Inflammatory macrophage (primary cell): ENCODE results near the gene DNAH17.

Experiments used
- DNase-seq, 2 donors: peaks; one replicate each; pipeline ENCODE4 v3.0.0-alpha.2; 2020 to 2022

The DNAH17 gene

GRCh38 chr17:78408476-78409050, 168.6 kb downstream of the DNAH17 start:
- no peak for DNase-seq

- DNase-seq: peak; percentile 59 to 84
These were observed 169.7 kb downstream of the DNAH17 start for GRCh38 chr17:78407387-78408000.

GRCh38 chr17:78406920-78407319, 170.3 kb downstream of the DNAH17 start:
- DNase-seq: no peak

- DNase-seq: no peak
These were observed 170.8 kb downstream of the DNAH17 start for GRCh38 chr17:78406396-78406795.

- no peak for DNase-seq
These were observed 173.4 kb downstream of the DNAH17 start for GRCh38 chr17:78403822-78404221.

- DNase-seq: no peak
These were observed 175.3 kb downstream of the DNAH17 start for GRCh38 chr17:78401891-78402290.

- DNase-seq: no peak
These were observed 175.9 kb downstream of the DNAH17 start for GRCh38 chr17:78401246-78401645.

GRCh38 chr17:78400581-78401240, 176.5 kb downstream of the DNAH17 start:
- DNase-seq: peak in 1 of 2 donors; percentile 49

GRCh38 chr17:78399693-78400144, 177.5 kb downstream of the DNAH17 start:
- DNase-seq: no peak

- DNase-seq: no peak
These were observed 178.0 kb downstream of the DNAH17 start for GRCh38 chr17:78399028-78399692.

- peak in 1 of 2 donors; percentile 48 for DNase-seq
These were observed 178.8 kb downstream of the DNAH17 start for GRCh38 chr17:78398390-78398789.

- no peak for DNase-seq
These were observed 179.5 kb downstream of the DNAH17 start for GRCh38 chr17:78397681-78398101.

GRCh38 chr17:78396441-78397337, 180.5 kb downstream of the DNAH17 start:
- no peak for DNase-seq

GRCh38 chr17:78395155-78395554, 182.0 kb downstream of the DNAH17 start:
- DNase-seq: no peak

GRCh38 chr17:78394209-78394608, 183.0 kb downstream of the DNAH17 start:
- DNase-seq: no peak

GRCh38 chr17:78393575-78393974, 183.6 kb downstream of the DNAH17 start:
- no peak for DNase-seq

- no peak for DNase-seq
These were observed 184.9 kb downstream of the DNAH17 start for GRCh38 chr17:78392295-78392694.

- no peak for DNase-seq
These were observed 185.4 kb downstream of the DNAH17 start for GRCh38 chr17:78391843-78392242.

GRCh38 chr17:78391051-78391431, 186.2 kb downstream of the DNAH17 start:
- no peak for DNase-seq

GRCh38 chr17:78390241-78391050, 186.8 kb downstream of the DNAH17 start:
- DNase-seq: peak in 1 of 2 donors; percentile 55
